ENCODE measurements around the gene TEX13A.

Gene TEX13A

DNA sequence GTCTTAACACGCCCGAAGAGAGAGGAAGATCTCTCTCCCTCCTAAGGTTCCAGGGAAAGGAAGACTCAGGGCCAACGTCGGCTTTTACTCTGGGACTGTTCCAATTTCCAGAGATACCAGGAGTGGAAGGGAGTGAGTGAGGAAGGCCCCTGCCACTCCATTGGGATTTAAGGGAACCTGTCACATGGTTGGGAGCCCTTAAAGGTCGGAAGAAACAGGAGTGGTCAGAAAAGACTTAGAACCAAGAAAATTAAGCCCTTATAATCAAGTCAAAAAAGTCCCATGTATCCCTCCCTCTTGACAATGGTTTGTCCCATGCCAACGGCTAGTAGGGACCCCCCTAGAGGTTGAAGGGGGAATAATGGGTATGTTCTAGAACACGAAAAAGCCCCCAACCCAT is at the start of gene TEX13A:
TEX13A (minus strand) TSS at position 59 of the 400 bp plus-strand sequence. CDS start 297 bp downstream, outside the sequence.
- Histone ChIP-seq H3K4me3 (ENCODE audit: low read length, poor library complexity, severe bottlenecking) (no peak within 1 kb of the TSS), H3K9me3 (ENCODE audit: insufficient read depth, low read depth, low read length) (no peaks in the 10 kb centered on the region), H3F3A (ENCODE audit: low read depth) (no peaks in the 10 kb centered on the region), H4K20me1 (ENCODE audit: insufficient read depth, low read length, poor library complexity, severe bottlenecking) (no peaks in the 10 kb centered on the region), H2AFZ (ENCODE audit: low read length) (no peak within 1 kb of the TSS), H3K79me2 (ENCODE audit: insufficient read depth, low read length) (no peaks in the 10 kb centered on the region), H3K36me3 (ENCODE audit: insufficient read depth, low read length) (no peaks in the 10 kb centered on the region), H3K4me2 (ENCODE audit: low read depth, low read length, poor library complexity, severe bottlenecking) (no peak within 1 kb of the TSS), H3K9ac (ENCODE audit: low read depth, low read length, poor library complexity, severe bottlenecking) (no peak within 1 kb of the TSS), H3K4me1 (ENCODE audit: insufficient read depth, low read length, poor library complexity, severe bottlenecking) (no peaks in the 10 kb centered on the region), H3K27me3 (ENCODE audit: insufficient read depth, low read length, poor library complexity, severe bottlenecking) (no peaks in the 10 kb centered on the region), H3K9me2 (replicated peaks; ENCODE audit: low read depth, low read length) (no peaks in the 10 kb centered on the region)
- TF ChIP-seq CTCF (conservative IDR thresholded peaks at IDR 0.05; ENCODE audit: low read length) (no peak), EZH2phosphoT487 (IDR thresholded peaks at IDR 0.05; ENCODE audit: borderline replicate concordance) (no peak)

- no peak overlapping the region for H3K4me3 ChIP-seq (ENCODE audit: low read length, poor library complexity, severe bottlenecking)
- H3K4me2 ChIP-seq (ENCODE audit: low read depth, low read length, poor library complexity, severe bottlenecking): no peak overlapping the region
- no peaks in the 10 kb centered on the region for H3K79me2 ChIP-seq (ENCODE audit: insufficient read depth, low read length)
- H3K9ac ChIP-seq (ENCODE audit: low read depth, low read length, poor library complexity, severe bottlenecking): no peak overlapping the region
- no peak overlapping the region for H2AFZ ChIP-seq (ENCODE audit: low read length)
- no peaks in the 10 kb centered on the region for H3K4me1 ChIP-seq (ENCODE audit: insufficient read depth, low read length, poor library complexity, severe bottlenecking)
- no peaks in the 10 kb centered on the region for H3K27me3 ChIP-seq (ENCODE audit: insufficient read depth, low read length, poor library complexity, severe bottlenecking)
- no peaks in the 10 kb centered on the region for H3F3A ChIP-seq (ENCODE audit: low read depth)
- no peaks in the 10 kb centered on the region for H3K9me2 ChIP-seq (replicated peaks; ENCODE audit: low read depth, low read length)
- H4K20me1 ChIP-seq (ENCODE audit: insufficient read depth, low read length, poor library complexity, severe bottlenecking): no peaks in the 10 kb centered on the region
- TF ChIP-seq EZH2phosphoT487 (IDR thresholded peaks at IDR 0.05; ENCODE audit: borderline replicate concordance): no peak
- no peak for TF ChIP-seq CTCF (conservative IDR thresholded peaks at IDR 0.05; ENCODE audit: low read length)
- H3K9me3 ChIP-seq (ENCODE audit: insufficient read depth, low read depth, low read length): no peaks in the 10 kb centered on the region
- no peaks in the 10 kb centered on the region for H3K36me3 ChIP-seq (ENCODE audit: insufficient read depth, low read length)
These were observed 48.9 kb upstream of the TEX13A start for GRCh38 chrX:105269386-105269785.

DNA sequence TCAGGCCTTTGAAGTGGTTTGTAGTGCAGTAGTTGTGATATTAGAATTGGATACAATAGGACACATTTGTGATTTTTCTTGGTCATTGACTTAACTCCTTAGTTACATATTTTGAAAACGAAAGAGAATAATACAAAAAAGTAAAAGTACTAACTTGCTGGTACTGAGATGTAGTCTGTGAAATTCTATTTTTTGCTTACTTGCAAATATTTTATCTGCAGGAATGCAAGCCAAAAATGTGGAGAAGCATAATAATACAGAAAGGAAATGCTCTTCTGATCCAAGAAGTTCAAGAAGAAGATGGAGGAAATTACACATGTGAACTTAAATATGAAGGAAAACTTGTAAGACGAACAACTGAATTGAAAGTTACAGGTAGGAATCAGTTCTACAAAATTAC is 46.7 kb upstream of the TEX13A start:
- H3K36me3 ChIP-seq (ENCODE audit: insufficient read depth, low read length): no peaks in the 10 kb centered on the region
- no peaks in the 10 kb centered on the region for H3K27me3 ChIP-seq (ENCODE audit: insufficient read depth, low read length, poor library complexity, severe bottlenecking)
- H3K4me3 ChIP-seq (ENCODE audit: low read length, poor library complexity, severe bottlenecking): no peak overlapping the region
- TF ChIP-seq EZH2phosphoT487 (IDR thresholded peaks at IDR 0.05; ENCODE audit: borderline replicate concordance) (no peak), CTCF (conservative IDR thresholded peaks at IDR 0.05; ENCODE audit: low read length) (no peak)
- H3F3A ChIP-seq (ENCODE audit: low read depth): no peaks in the 10 kb centered on the region
- no peaks in the 10 kb centered on the region for H3K4me1 ChIP-seq (ENCODE audit: insufficient read depth, low read length, poor library complexity, severe bottlenecking)
- no peaks in the 10 kb centered on the region for H3K9me2 ChIP-seq (replicated peaks; ENCODE audit: low read depth, low read length)
- H3K9ac ChIP-seq (ENCODE audit: low read depth, low read length, poor library complexity, severe bottlenecking): no peak overlapping the region
- H2AFZ ChIP-seq (ENCODE audit: low read length): no peak overlapping the region
- H3K9me3 ChIP-seq (ENCODE audit: insufficient read depth, low read depth, low read length): no peaks in the 10 kb centered on the region
- H4K20me1 ChIP-seq (ENCODE audit: insufficient read depth, low read length, poor library complexity, severe bottlenecking): no peaks in the 10 kb centered on the region
- no peak overlapping the region for H3K4me2 ChIP-seq (ENCODE audit: low read depth, low read length, poor library complexity, severe bottlenecking)
- H3K79me2 ChIP-seq (ENCODE audit: insufficient read depth, low read length): no peaks in the 10 kb centered on the region
